Heart right ventricle (tissue), 16 donors: ENCODE measurements around the gene ANXA9. TPM values are rescaled to one million over a fixed set of nuclear protein-coding genes. Genes with fewer than 3 reads are reported as not detected.

Experiments used
- ATAC-seq, 8 donors: fragments of 200-7000 bp; cut with Tn5 transposase; one replicate each; pipeline ENCODE4 v1.9.1; 2020; ENCODE audit warnings: mild to moderate bottlenecking in 8 of 8, moderate library complexity in 8 of 8, moderate number of reproducible peaks in 1 of 8
- DNase-seq, 2 donors: peaks; one replicate each; pipeline ENCODE4 v3.0.0-alpha.2; 2020
- H3K27ac ChIP-seq, 10 donors: fragments of 200-600 bp; sonication (generic) in 2 of 10; one replicate each; pipeline versions ENCODE4 v1.5.0 to v1.8.0; 2020 to 2022; ENCODE audit warnings: mild to moderate bottlenecking in 3 of 10
- H3K27me3 ChIP-seq, 7 donors: fragments of 200-600 bp; one replicate each; pipeline ENCODE4 v1.8.0; 2021 to 2022; ENCODE audit warnings: mild to moderate bottlenecking in 2 of 7
- H3K36me3 ChIP-seq, 9 donors: fragments of 200-600 bp; sonication (generic) in 1 of 9; one replicate each; pipeline versions ENCODE4 v1.5.0 to v1.8.0; 2020 to 2022; ENCODE audit warnings: mild to moderate bottlenecking in 2 of 9
- H3K4me1 ChIP-seq, 9 donors: fragments of 200-600 bp; sonication (generic) in 1 of 9; one replicate each; pipeline versions ENCODE4 v1.5.0 to v1.8.0; 2020 to 2022; ENCODE audit warnings: mild to moderate bottlenecking in 4 of 9
- H3K4me3 ChIP-seq, 10 donors: fragments of 200-600 bp; sonication (generic) in 2 of 10; one replicate each; pipeline versions ENCODE4 v1.5.0 to v1.8.0; 2020 to 2022; ENCODE audit warnings: mild to moderate bottlenecking in 7 of 10, moderate library complexity in 2 of 10
- H3K9me3 ChIP-seq, 11 donors: fragments of 200-600 bp in 10 of 11; sonication (generic) in 2 of 11; one replicate each; pipeline versions ENCODE4 v1.5.0 to v1.8.0; 2013 to 2022; ENCODE audit warnings: mild to moderate bottlenecking in 2 of 11, control low read depth in 1 of 11, moderate library complexity in 1 of 11
- WGBS, 2 donors: extraction: QIAGEN DNeasy Blood & Tissue Kit; methylation state at CpG; one replicate each; pipeline ENCODE4 v1.1.7; 2013; ENCODE audit warnings: inconsistent platforms in 1 of 2; 5-methylcytosine and 5-hydroxymethylcytosine counted together
- intact Hi-C, 10 donors: fragments of 100-400 bp; cut with DNase I; formaldehyde crosslinking; loops; one replicate each; pipeline versions ENCODE4 v1.11.1 to v1.14.2; 2022
- polyA plus RNA-seq, 2 donors: library from polyadenylated mRNA; stranded (reverse); fragments of 200-250 nt; gene quantifications; one replicate each; pipeline ENCODE4 v1.2.3, GENCODE V29; 2013
- total RNA-seq, 10 donors: library from RNA; stranded (reverse); fragmentation: NEBNext Ultra II Directional in 3 of 10; extraction: Animal tissue kit (Norgen Biotek cat#: 25700) in 3 of 10; gene quantifications; one replicate each; pipeline versions ENCODE4 v1.2.1 to v1.2.4, GENCODE V29; 2021 to 2023
- TF ChIP-seq, protein P1 (sequence below), 9 donors: fragments of 200-600 bp; sonication (generic) in 2 of 9; IDR thresholded peaks; one replicate each; pipeline versions ENCODE4 v1.5.0 to v1.8.0; 2021 to 2022; ENCODE audit warnings: antibody characterized with exemption in 9 of 9, mild to moderate bottlenecking in 5 of 9, moderate library complexity in 1 of 9
- donor health status: Arrhythmogenic right ventricular cardiomyopathy.
- donor health status: ischemic (EF 13 %, LVEDD 7.1; RV severe dilation, severe dysfunction).
- donor health status: healthy with polysubstance abuse.
- donor health status: DM: no; HTN: yes; CAD: no.
- donor health status: DM: no; HTN: no; CAD: no.
- donor health status: ischemic (EF 25% LVEDD 6.9; RV normal size, moderate dysfunction).
- donor health status: ischemic (EF 25% LVEDD 5.7; RV mildly dilated, moderate dysfunction).
- donor health status: healthy.
- donor health status: DM: yes; HTN: yes; CAD: no.
- donor health status: Ischemic cardiomyopathy.
- donor health status: ischemic (EF 35%, LVEDD 5.7; RV mildly dilated, moderate dysfunction).
- donor health status: nonischemic (EF 11% LVEDD 7.7; RV severe dilation, severe dysfunction).
- donor health status: DM: yes; HTN: yes; CAD: no.
- donor health status: PGD.
- donor health status: ischemic (EF 29% LVEDD 5.4; RV normal size, mild dysfunction).
- donor health status: nonischemic (EF 23%, LVEDD 6.1; RV moderate dilation, normal function).

Gene ANXA9
- total and polyA plus RNA-seq, 12 donors = 0.06 to 0.36 (median 0.17) TPM; not detected in 6

DNA sequence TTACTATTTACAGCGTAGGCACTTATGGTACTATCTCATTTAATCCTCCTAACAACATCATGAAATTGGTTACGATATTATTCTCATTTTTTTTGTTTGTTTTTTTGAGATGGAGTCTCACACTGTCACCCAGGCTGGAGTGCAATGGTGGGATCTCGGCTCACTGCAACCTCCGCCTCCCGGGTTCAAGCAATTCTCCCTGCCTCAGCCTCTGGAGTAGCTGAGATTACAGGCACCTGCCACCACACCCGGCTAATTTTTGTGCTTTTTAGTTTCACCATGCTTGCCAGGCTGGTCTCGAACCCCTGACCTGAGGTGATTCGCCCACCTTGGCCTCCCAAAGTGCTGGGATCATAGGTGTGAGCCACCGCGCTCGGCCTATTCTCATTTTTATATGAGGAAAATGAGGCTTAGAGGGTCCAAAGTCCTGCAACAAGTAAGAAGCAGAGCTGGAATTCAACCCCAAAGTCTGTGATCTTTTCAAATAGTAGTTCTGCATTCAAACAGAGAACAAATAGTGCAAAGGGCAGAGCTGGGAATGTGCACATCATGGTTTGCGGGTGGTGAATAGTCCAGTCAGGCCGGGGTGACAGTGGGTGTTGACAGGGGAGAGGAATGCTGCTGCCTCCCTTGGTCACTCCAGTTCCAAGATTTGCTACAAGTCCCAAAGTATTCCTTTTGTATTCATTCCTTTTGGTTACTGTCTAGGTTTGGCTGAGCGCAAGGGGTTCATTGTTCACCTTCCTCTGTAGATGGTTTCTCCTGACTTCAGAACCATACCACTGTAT lies 30.8 kb downstream of the ANXA9 start:
- Histone ChIP-seq H3K9me3 (no peaks in the 10 kb centered on the region), H3K4me1 (peaks cover 12 to 68% (median 54%) of the 10 kb centered on the region in 9 donors), H3K36me3 (peaks cover 0 to 13% (median 2%) of the 10 kb centered on the region in 9 donors), H3K27ac (peak overlapping the region; percentile 72 to 95 (median 84)), H3K4me3 (no peak overlapping the region), H3K27me3 (no peaks in the 10 kb centered on the region)
- TF ChIP-seq, protein P1, sequence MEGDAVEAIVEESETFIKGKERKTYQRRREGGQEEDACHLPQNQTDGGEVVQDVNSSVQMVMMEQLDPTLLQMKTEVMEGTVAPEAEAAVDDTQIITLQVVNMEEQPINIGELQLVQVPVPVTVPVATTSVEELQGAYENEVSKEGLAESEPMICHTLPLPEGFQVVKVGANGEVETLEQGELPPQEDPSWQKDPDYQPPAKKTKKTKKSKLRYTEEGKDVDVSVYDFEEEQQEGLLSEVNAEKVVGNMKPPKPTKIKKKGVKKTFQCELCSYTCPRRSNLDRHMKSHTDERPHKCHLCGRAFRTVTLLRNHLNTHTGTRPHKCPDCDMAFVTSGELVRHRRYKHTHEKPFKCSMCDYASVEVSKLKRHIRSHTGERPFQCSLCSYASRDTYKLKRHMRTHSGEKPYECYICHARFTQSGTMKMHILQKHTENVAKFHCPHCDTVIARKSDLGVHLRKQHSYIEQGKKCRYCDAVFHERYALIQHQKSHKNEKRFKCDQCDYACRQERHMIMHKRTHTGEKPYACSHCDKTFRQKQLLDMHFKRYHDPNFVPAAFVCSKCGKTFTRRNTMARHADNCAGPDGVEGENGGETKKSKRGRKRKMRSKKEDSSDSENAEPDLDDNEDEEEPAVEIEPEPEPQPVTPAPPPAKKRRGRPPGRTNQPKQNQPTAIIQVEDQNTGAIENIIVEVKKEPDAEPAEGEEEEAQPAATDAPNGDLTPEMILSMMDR (IDR thresholded peaks at IDR 0.05) = no peak
- WGBS, 2 donors = 80 to 83% methylated on average over 14 of the region's 14 CpGs
- ATAC-seq (peak in 7 of 8 donors; percentile 20 to 58 (median 36)), DNase-seq (no peak)
- intact Hi-C loops = no loop called here

DNA sequence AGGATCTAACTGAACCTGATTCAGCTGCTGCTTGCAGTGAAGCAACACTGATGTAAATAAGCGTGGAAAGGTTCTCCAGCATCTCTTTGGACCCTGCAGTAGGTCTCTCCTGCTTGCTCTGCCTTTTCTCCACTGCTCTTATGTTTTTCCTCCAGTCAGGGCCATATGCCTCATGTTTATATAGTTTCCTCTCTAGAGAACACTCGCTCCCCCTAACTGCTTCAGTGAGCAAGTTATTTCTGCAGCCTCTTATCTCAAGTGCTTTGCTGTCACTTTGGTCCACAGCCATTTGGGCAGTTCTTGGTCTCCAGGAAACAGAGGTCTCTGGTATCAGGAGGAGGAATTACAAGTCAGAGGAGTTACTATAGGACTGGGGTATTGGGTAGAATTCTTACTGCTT lies 31.4 kb downstream of the ANXA9 start:
- peak in 1 of 2 donors; percentile 73 for DNase-seq
- H3K4me3 ChIP-seq = no peak overlapping the region
- peak overlapping the region; percentile 72 to 95 (median 84) for H3K27ac ChIP-seq
- peak; percentile 64 to 86 (median 82) for ATAC-seq
- no peaks in the 10 kb centered on the region for H3K9me3 ChIP-seq
- H3K4me1 ChIP-seq = peaks cover 12 to 66% (median 51%) of the 10 kb centered on the region in 9 donors
- H3K27me3 ChIP-seq = no peaks in the 10 kb centered on the region
- intact Hi-C loops = no loop called here
- H3K36me3 ChIP-seq = peaks cover 0 to 19% (median 7%) of the 10 kb centered on the region in 9 donors
- TF ChIP-seq, protein P1 (IDR thresholded peaks at IDR 0.05) = peak in 3 of 9 donors; percentile 25 to 27 (median 25)
- WGBS, 2 donors = 27 to 30% methylated on average over 2 of the region's 2 CpGs

DNA sequence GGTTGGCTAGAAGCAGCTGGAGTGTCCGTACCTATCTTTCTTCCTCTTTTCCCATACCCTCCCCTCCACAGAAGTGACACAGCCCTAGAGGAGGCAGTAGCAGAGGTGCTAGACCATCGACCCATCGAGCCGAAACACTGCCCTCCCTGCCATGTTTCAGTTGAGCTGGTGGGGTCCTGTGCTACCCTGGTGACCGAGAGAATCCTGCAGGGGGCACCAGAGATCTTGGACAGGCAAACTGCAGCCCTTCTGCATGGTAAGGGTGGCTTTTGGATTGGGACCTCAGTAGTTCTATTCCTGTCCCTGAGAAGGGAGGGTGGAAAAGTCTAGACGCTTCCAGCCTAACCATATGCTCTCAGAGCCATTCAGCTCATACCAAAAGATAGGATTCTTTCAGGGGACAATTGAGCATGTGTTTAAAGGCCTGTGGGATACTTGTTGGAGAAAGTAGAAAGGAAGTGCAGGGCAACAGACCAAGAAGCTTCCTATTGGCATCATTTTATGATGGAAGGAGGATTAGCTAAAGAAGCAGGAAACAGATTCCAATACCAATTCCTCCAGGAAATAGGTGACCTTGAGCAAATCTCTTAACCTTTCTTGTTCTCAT lies 42.6 kb downstream of the ANXA9 start:
- peaks cover 3 to 19% (median 12%) of the 10 kb centered on the region in 9 donors for H3K4me1 ChIP-seq
- peak; percentile 76 to 91 for DNase-seq
- H3K4me3 ChIP-seq = no peak overlapping the region
- peak overlapping the region; percentile 13 to 93 (median 83) for H3K27ac ChIP-seq
- peak; percentile 88 to 94 (median 90) for ATAC-seq
- no peaks in the 10 kb centered on the region for H3K27me3 ChIP-seq
- H3K9me3 ChIP-seq = no peaks in the 10 kb centered on the region
- intact Hi-C loops = loop anchor here in 6 of 10 donors (1.0 to 10.0 kb wide), 9 partner anchors 33 to 133 kb away; partner anchors contain the start of genes GABPB2 (in 4 of the 6), TNFAIP8L2 (in 4 of the 6), CDC42SE1 (in 2 of the 6) and SEMA6C (in 1 of the 6)
- 16 to 23% methylated on average over 6 of the region's 6 CpGs for WGBS, 2 donors
- H3K36me3 ChIP-seq = peaks cover 0 to 82% (median 35%) of the 10 kb centered on the region in 9 donors
- TF ChIP-seq, protein P1 (IDR thresholded peaks at IDR 0.05) = peak; percentile 56 to 85 (median 74)

DNA sequence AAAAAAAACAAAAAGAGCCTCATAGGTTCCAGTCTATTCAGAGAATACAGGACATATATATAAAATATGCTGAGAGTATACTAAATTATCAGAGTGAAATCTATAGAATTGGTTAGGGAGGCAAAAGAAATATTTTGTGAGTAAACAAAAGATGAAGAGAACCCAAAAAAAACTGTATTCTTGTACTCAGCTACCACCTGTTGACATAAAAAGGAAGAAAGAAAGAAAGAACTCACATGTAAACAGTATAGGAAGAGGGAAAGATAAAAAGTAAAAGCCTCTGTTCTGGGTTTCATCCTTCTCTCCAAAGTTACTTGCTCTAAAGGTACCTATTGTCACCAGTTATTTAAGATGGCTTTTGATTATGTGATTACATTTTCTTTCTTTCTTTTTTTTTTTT lies 44.4 kb downstream of the ANXA9 start:
- ATAC-seq = no peak
- peaks cover 0 to 84% (median 48%) of the 10 kb centered on the region in 9 donors for H3K36me3 ChIP-seq
- H3K27me3 ChIP-seq = no peaks in the 10 kb centered on the region
- TF ChIP-seq, protein P1 (IDR thresholded peaks at IDR 0.05) = no peak
- no peaks in the 10 kb centered on the region for H3K9me3 ChIP-seq
- H3K4me1 ChIP-seq = peaks cover 3 to 19% (median 12%) of the 10 kb centered on the region in 9 donors
- H3K4me3 ChIP-seq = no peak overlapping the region
- no peak overlapping the region for H3K27ac ChIP-seq
- no peak for DNase-seq
- intact Hi-C loops = loop anchor here in 3 of 10 donors (5.0 to 10.0 kb wide), 3 partner anchors 48 to 131 kb away; partner anchors contain the start of genes TNFAIP8L2 (in 2 of the 3) and GABPB2 (in 1 of the 3)
